ENCODE measurements around the gene CCDC167.

The CCDC167 gene

GRCh38 chr6:37441651-37442050 is 58.0 kb downstream of the CCDC167 start:
- in situ Hi-C loops (cut with HindIII; ENCODE audit: low sequenced_read_pairs): no loop called here
- H3K4me3 ChIP-seq (ENCODE audit: low read depth, low read length): no peak overlapping the region
- no peak for DNase-seq (ENCODE audit: low read depth, low spot score)
- no peak for TF ChIP-seq CTCF (IDR thresholded peaks at IDR 0.05; ENCODE audit: low read depth, low read length)

GRCh38 chr6:37438930-37439329 is 60.8 kb downstream of the CCDC167 start:
- no peak for DNase-seq (ENCODE audit: low read depth, low spot score)
- in situ Hi-C loops (cut with HindIII; ENCODE audit: low sequenced_read_pairs): no loop called here
- H3K4me3 ChIP-seq (ENCODE audit: low read depth, low read length): no peak overlapping the region
- TF ChIP-seq CTCF (IDR thresholded peaks at IDR 0.05; ENCODE audit: low read depth, low read length): no peak

- peak; percentile 10 for DNase-seq (ENCODE audit: low read depth, low spot score)
- peak; percentile 21 for TF ChIP-seq CTCF (IDR thresholded peaks at IDR 0.05; ENCODE audit: low read depth, low read length)
- in situ Hi-C loops (cut with HindIII; ENCODE audit: low sequenced_read_pairs): no loop called here
- H3K4me3 ChIP-seq (ENCODE audit: low read depth, low read length): no peak overlapping the region
Measured at GRCh38 chr6:37435816-37436215, 63.9 kb downstream of the CCDC167 start.

- TF ChIP-seq CTCF (IDR thresholded peaks at IDR 0.05; ENCODE audit: low read depth, low read length): no peak
- DNase-seq (ENCODE audit: low read depth, low spot score): no peak
- no peak overlapping the region for H3K4me3 ChIP-seq (ENCODE audit: low read depth, low read length)
- in situ Hi-C loops (cut with HindIII; ENCODE audit: low sequenced_read_pairs): no loop called here
Measured at GRCh38 chr6:37435373-37435772, 64.3 kb downstream of the CCDC167 start.

GRCh38 chr6:37433657-37434271 is 65.9 kb downstream of the CCDC167 start:
- TF ChIP-seq CTCF (IDR thresholded peaks at IDR 0.05; ENCODE audit: low read depth, low read length): no peak
- peak overlapping the region; percentile 90 for H3K4me3 ChIP-seq (ENCODE audit: low read depth, low read length)
- DNase-seq (ENCODE audit: low read depth, low spot score): peak; percentile 13
- in situ Hi-C loops (cut with HindIII; ENCODE audit: low sequenced_read_pairs): no loop called here
